ENCODE results near the gene PIK3AP1.
"Not testable (repeated sequence)": the region's sequence is repeated elsewhere in the genome, so short reads cannot be mapped to it uniquely, and the experiment has no call there.

Gene PIK3AP1

GRCh38 chr10:96576277-96576980, 143.9 kb downstream of the PIK3AP1 start:
- DNase-seq, result peak in 2 of 4 experiments; percentile 12 to 19

GRCh38 chr10:96574564-96574963, 145.8 kb downstream of the PIK3AP1 start:
- DNase-seq, result not testable (repeated sequence)

GRCh38 chr10:96573036-96573435, 147.3 kb downstream of the PIK3AP1 start:
- DNase-seq, result no peak

- no peak for DNase-seq
These were observed 149.0 kb downstream of the PIK3AP1 start for GRCh38 chr10:96570983-96571964.

- DNase-seq, result no peak
These were observed 149.8 kb downstream of the PIK3AP1 start for GRCh38 chr10:96570511-96570910.

GRCh38 chr10:96568402-96568801, 151.9 kb downstream of the PIK3AP1 start:
- no peak for DNase-seq

GRCh38 chr10:96565774-96566173, 154.5 kb downstream of the PIK3AP1 start:
- DNase-seq, result no peak

- DNase-seq, result no peak
These were observed 159.1 kb downstream of the PIK3AP1 start for GRCh38 chr10:96560966-96561887.

- no peak for DNase-seq
These were observed 159.8 kb downstream of the PIK3AP1 start for GRCh38 chr10:96560489-96560888.

- peak in 3 of 4 experiments; percentile 11 to 28 (median 19) for DNase-seq
These were observed 164.3 kb downstream of the PIK3AP1 start for GRCh38 chr10:96556003-96556402.

GRCh38 chr10:96555330-96555729, 165.0 kb downstream of the PIK3AP1 start:
- DNase-seq, result no peak

- DNase-seq, result no peak
These were observed 171.7 kb downstream of the PIK3AP1 start for GRCh38 chr10:96548589-96548988.

- DNase-seq, result not testable (repeated sequence)
These were observed 174.8 kb downstream of the PIK3AP1 start for GRCh38 chr10:96545558-96545957.

All from suppressor macrophage (primary cell).